SK-N-SH (cell line): ENCODE results near the gene ZNF3. TPM values are rescaled to one million over a fixed set of nuclear protein-coding genes. Genes with fewer than 3 reads are reported as not detected.

ENCODE experiments used
- CTCF ChIA-PET: fragments of 300-600, 350-600 bp; formaldehyde crosslinking; extraction: SDS; loops from one replicate; lab custom pipeline; 2021; lab: Yijun Ruan, JAX
- POLR2A ChIA-PET: fragments of 350-600 bp; sonication (Branson Sonifier 250); formaldehyde crosslinking; extraction: SDS; loops from one replicate; lab custom pipeline; 2020; ENCODE audit warnings: antibody characterized with exemption, inconsistent platforms; lab: Yijun Ruan, JAX
- DNase-seq: peaks from one replicate; pipeline ENCODE4 v3.0.0; 2012
- H2AFZ ChIP-seq: fragments of 200-600 bp; sonication (generic); 2 replicates; pipeline ENCODE4 v1.8.1; 2016; ENCODE audit warnings: antibody characterized with exemption, mild to moderate bottlenecking, low read depth
- H3F3A ChIP-seq: fragments of 200-600 bp; sonication (generic); replicated peaks from 2 replicates; pipeline ENCODE3; 2016; ENCODE audit warnings: antibody characterized with exemption, mild to moderate bottlenecking; ENCODE audit not compliant: insufficient read depth
- H3K27ac ChIP-seq, 2 experiments: fragments of 200-500 bp in 1 of 2; fragments of 200-600 bp in 1 of 2; sonication (Bioruptor generic) in 1 of 2; sonication (generic), shearing (Covaris generic) in 1 of 2; 2 replicates each; pipeline versions ENCODE4 v1.5.1 to v1.6.1; 2014 to 2016; ENCODE audit warnings: low read depth in 2 of 2, inconsistent platforms in 1 of 2, low read length in 1 of 2, mild to moderate bottlenecking in 1 of 2, mixed read lengths in 1 of 2
- H3K27me3 ChIP-seq: fragments of 200-600 bp; sonication (generic), shearing (Covaris generic); 2 replicates; pipeline ENCODE4 v1.6.1; 2016; ENCODE audit warnings: mixed run types; ENCODE audit not compliant: insufficient read depth
- H3K36me3 ChIP-seq, 2 experiments: fragments of 200-500 bp in 1 of 2; fragments of 200-600 bp in 1 of 2; sonication (Bioruptor generic) in 1 of 2; sonication (generic) in 1 of 2; replicated peaks in 1 of 2; 2 replicates each; pipeline versions ENCODE3 to v1.5.1; 2014 to 2016; ENCODE audit warnings: low read length in 1 of 2, mild to moderate bottlenecking in 1 of 2; ENCODE audit not compliant: insufficient read depth in 2 of 2, control insufficient read depth in 1 of 2
- H3K4me1 ChIP-seq, 2 experiments: fragments of 200-500 bp in 1 of 2; fragments of 200-600 bp in 1 of 2; sonication (Bioruptor generic) in 1 of 2; sonication (generic), shearing (Covaris generic) in 1 of 2; 2 replicates each; pipeline versions ENCODE4 v1.5.1 to v1.6.1; 2014 to 2016; ENCODE audit warnings: low read depth in 1 of 2, low read length in 1 of 2, mixed run types in 1 of 2; ENCODE audit not compliant: insufficient read depth in 2 of 2, control insufficient read depth in 1 of 2
- H3K4me2 ChIP-seq: fragments of 200-600 bp; sonication (generic), shearing (Covaris generic); 2 replicates; pipeline ENCODE4 v1.6.1; 2017; ENCODE audit warnings: mixed run types
- H3K4me3 ChIP-seq, 2 experiments: fragments of 200-500 bp in 1 of 2; fragments of 200-600 bp in 1 of 2; sonication (Bioruptor generic) in 1 of 2; sonication (generic), shearing (Covaris generic) in 1 of 2; 2 replicates each; pipeline versions ENCODE4 v1.5.1 to v1.8.1; 2014 to 2016; ENCODE audit warnings: low read depth in 2 of 2, inconsistent platforms in 1 of 2, low read length in 1 of 2, mild to moderate bottlenecking in 1 of 2, mixed read lengths in 1 of 2, moderate library complexity in 1 of 2
- H3K79me2 ChIP-seq: fragments of 200-600 bp; sonication (generic); 2 replicates; pipeline ENCODE4 v1.8.1; 2017; ENCODE audit warnings: mild to moderate bottlenecking; ENCODE audit not compliant: insufficient read depth
- H3K9ac ChIP-seq: fragments of 200-600 bp; sonication (generic); 2 replicates; pipeline ENCODE4 v1.6.1; 2017; ENCODE audit warnings: mixed run types
- H3K9me2 ChIP-seq: fragments of 200-600 bp; sonication (generic); 2 replicates; pipeline ENCODE4 v1.6.1; 2017; ENCODE audit warnings: mixed run types
- H3K9me3 ChIP-seq: fragments of 200-600 bp; sonication (generic); 2 replicates; pipeline ENCODE4 v1.6.1; 2017; ENCODE audit warnings: mixed run types, mild to moderate bottlenecking, moderate library complexity
- H4K20me1 ChIP-seq: fragments of 200-600 bp; sonication (generic); 2 replicates; pipeline ENCODE4 v1.6.1; 2017; ENCODE audit warnings: mild to moderate bottlenecking, mixed run types; ENCODE audit not compliant: insufficient read depth
- CHD2 ChIP-seq: fragments of 150-350 bp; IDR thresholded peaks from 2 replicates; pipeline ENCODE4 v1.6.1; 2018; ENCODE audit warnings: low read length; ENCODE audit not compliant: partially characterized antibody
- FOXJ3 ChIP-seq: sonication (generic); formaldehyde crosslinking; IDR thresholded peaks from 2 replicates; pipeline ENCODE4 v1.5.1; 2020; ENCODE audit warnings: mild to moderate bottlenecking, missing genetic modification reagents
- JUND ChIP-seq: IDR thresholded peaks from 2 replicates; pipeline ENCODE4 v1.4.0; 2012
- WGBS: methylation state at CpG from one replicate; pipeline ENCODE4 v1.1.6; 2017; ENCODE audit warnings: low lambda C conversion rate; 5-methylcytosine and 5-hydroxymethylcytosine counted together
- polyA plus RNA-seq, 3 experiments: library from polyadenylated mRNA; depleted of rRNA; stranded (reverse); fragments of >200 nt; gene quantifications; 2 replicates each; pipeline ENCODE4 v1.2.3, GENCODE V29; 2012
- TF ChIP-seq, protein P1 (sequence below): IDR thresholded peaks from 2 replicates; pipeline ENCODE4; 2012
- TF ChIP-seq, protein P2 (sequence below): fragments of 200-600 bp; sonication (generic); IDR thresholded peaks from 2 replicates; pipeline ENCODE4 v1.6.1; 2017; ENCODE audit warnings: antibody characterized with exemption, mild to moderate bottlenecking, moderate library complexity
- TF ChIP-seq, protein P3 (sequence below): fragments of 150-350 bp; IDR thresholded peaks from 2 replicates; pipeline ENCODE4 v1.6.1; 2017; ENCODE audit warnings: antibody characterized with exemption, low read length, low read depth, borderline replicate concordance
- TF ChIP-seq, protein P4 (sequence below): IDR thresholded peaks from 2 replicates; pipeline ENCODE4 v1.6.1; 2012; ENCODE audit warnings: mild to moderate bottlenecking, low read depth, low read length, moderate library complexity

ZNF3 gene
- polyA plus RNA-seq, 1 of the 3 experiments (the other 2 are of a cell fraction), result 30.5 TPM

DNA sequence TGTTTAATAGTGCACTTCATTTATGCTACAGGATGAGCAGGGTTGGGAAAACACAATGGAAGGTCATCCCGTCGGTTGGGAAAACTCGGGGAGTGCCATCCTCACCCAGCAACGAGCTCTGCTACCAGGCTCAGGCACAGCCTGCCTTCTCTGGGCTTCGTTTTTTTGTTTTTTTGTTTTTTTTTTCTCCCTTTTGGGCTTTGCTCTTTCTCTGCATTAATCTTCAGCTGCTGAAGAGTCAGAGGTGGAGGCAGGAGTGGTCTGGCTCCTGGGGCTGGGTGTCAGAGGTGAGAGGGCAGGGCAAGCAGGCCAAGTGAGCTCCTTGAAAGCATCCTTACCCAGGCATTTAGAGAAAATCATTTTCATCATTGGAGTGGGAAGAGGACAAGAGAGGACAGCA, 11.5 kb downstream of the ZNF3 start (continued):
- TF ChIP-seq, protein P1, sequence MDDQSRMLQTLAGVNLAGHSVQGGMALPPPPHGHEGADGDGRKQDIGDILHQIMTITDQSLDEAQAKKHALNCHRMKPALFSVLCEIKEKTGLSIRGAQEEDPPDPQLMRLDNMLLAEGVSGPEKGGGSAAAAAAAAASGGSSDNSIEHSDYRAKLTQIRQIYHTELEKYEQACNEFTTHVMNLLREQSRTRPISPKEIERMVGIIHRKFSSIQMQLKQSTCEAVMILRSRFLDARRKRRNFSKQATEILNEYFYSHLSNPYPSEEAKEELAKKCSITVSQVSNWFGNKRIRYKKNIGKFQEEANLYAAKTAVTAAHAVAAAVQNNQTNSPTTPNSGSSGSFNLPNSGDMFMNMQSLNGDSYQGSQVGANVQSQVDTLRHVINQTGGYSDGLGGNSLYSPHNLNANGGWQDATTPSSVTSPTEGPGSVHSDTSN, result no peak
- TF ChIP-seq JUND, result no peak
- TF ChIP-seq, protein P2, sequence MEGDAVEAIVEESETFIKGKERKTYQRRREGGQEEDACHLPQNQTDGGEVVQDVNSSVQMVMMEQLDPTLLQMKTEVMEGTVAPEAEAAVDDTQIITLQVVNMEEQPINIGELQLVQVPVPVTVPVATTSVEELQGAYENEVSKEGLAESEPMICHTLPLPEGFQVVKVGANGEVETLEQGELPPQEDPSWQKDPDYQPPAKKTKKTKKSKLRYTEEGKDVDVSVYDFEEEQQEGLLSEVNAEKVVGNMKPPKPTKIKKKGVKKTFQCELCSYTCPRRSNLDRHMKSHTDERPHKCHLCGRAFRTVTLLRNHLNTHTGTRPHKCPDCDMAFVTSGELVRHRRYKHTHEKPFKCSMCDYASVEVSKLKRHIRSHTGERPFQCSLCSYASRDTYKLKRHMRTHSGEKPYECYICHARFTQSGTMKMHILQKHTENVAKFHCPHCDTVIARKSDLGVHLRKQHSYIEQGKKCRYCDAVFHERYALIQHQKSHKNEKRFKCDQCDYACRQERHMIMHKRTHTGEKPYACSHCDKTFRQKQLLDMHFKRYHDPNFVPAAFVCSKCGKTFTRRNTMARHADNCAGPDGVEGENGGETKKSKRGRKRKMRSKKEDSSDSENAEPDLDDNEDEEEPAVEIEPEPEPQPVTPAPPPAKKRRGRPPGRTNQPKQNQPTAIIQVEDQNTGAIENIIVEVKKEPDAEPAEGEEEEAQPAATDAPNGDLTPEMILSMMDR, result no peak

DNA sequence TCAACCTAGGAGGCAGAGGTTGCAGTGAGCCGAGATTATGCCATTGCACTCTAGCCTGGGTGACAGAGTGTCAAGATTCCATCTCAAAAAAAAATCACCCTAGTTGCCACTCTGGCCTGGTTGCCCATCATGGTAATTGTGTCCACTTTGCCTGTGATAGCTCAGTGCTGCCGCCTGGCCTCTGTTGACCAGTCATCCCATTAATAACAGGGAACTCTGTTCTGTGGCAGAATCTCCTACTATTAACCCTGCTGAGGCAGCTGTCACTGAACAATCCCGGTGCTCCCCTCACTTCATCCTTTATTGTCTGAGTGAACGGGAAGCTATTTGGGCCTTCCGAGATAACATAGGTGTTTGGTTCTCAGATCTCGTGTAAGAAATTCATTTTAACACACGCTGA, 14.6 kb downstream of the ZNF3 start:
- peaks cover 45% of the 10 kb centered on the region for H3F3A ChIP-seq
- no peak overlapping the region for H3K9ac ChIP-seq
- H3K36me3 ChIP-seq, result peaks cover 36 to 64% of the 10 kb centered on the region in 2 experiments
- DNase-seq, result no peak
- no peak overlapping the region for H3K4me2 ChIP-seq
- H3K9me2 ChIP-seq, result no peaks in the 10 kb centered on the region
- H3K27ac ChIP-seq, result peak overlapping the region in 1 of 2 experiments; percentile 16; a peak in 1 of 4 replicates
- ChIA-PET POLR2A (interaction anchor here (0.8 to 1.4 kb wide), 2 partner anchors 13 to 34 kb away, joined by 3 read pairs; partner anchors contain the start of gene MCM7), CTCF (interaction anchor here (0.8 to 1.1 kb wide), 7 partner anchors 9 to 102 kb away, joined by 3 to 4 read pairs (median 3); partner anchors contain the start of genes GAL3ST4 and ZNF3)
- TF ChIP-seq, protein P3, sequence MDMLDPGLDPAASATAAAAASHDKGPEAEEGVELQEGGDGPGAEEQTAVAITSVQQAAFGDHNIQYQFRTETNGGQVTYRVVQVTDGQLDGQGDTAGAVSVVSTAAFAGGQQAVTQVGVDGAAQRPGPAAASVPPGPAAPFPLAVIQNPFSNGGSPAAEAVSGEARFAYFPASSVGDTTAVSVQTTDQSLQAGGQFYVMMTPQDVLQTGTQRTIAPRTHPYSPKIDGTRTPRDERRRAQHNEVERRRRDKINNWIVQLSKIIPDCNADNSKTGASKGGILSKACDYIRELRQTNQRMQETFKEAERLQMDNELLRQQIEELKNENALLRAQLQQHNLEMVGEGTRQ, result no peak
- no peak for TF ChIP-seq FOXJ3 (CRISPR knock-in tag)
- peak; percentile 47 for TF ChIP-seq CHD2
- TF ChIP-seq, protein P4, sequence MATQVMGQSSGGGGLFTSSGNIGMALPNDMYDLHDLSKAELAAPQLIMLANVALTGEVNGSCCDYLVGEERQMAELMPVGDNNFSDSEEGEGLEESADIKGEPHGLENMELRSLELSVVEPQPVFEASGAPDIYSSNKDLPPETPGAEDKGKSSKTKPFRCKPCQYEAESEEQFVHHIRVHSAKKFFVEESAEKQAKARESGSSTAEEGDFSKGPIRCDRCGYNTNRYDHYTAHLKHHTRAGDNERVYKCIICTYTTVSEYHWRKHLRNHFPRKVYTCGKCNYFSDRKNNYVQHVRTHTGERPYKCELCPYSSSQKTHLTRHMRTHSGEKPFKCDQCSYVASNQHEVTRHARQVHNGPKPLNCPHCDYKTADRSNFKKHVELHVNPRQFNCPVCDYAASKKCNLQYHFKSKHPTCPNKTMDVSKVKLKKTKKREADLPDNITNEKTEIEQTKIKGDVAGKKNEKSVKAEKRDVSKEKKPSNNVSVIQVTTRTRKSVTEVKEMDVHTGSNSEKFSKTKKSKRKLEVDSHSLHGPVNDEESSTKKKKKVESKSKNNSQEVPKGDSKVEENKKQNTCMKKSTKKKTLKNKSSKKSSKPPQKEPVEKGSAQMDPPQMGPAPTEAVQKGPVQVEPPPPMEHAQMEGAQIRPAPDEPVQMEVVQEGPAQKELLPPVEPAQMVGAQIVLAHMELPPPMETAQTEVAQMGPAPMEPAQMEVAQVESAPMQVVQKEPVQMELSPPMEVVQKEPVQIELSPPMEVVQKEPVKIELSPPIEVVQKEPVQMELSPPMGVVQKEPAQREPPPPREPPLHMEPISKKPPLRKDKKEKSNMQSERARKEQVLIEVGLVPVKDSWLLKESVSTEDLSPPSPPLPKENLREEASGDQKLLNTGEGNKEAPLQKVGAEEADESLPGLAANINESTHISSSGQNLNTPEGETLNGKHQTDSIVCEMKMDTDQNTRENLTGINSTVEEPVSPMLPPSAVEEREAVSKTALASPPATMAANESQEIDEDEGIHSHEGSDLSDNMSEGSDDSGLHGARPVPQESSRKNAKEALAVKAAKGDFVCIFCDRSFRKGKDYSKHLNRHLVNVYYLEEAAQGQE, result no peak
- 87% methylated on average over 7 of the region's 7 CpGs for WGBS
- H3K79me2 ChIP-seq, result no peaks in the 10 kb centered on the region
- no peak overlapping the region for H2AFZ ChIP-seq
- H3K27me3 ChIP-seq, result no peaks in the 10 kb centered on the region
- no peak overlapping the region for H3K4me3 ChIP-seq
- H3K9me3 ChIP-seq, result peaks cover 23% of the 10 kb centered on the region
- H3K4me1 ChIP-seq, result peaks cover 0 to 21% of the 10 kb centered on the region in 2 experiments; a peak in 1 of 4 replicates
- H4K20me1 ChIP-seq, result no peaks in the 10 kb centered on the region
